GM15510 (cell line): ENCODE data around the gene ATP10A.

ENCODE experiments used
- POLR2A ChIP-seq: IDR thresholded peaks from 3 replicates; pipeline ENCODE4 v1.6.1; 2011; ENCODE audit warnings: borderline replicate concordance; ENCODE audit not compliant: insufficient read length; ENCODE audit errors: extremely low read depth

ATP10A gene

GRCh38 chr15:25863111-25863967, at the start of gene ATP10A:
TSS of gene ATP10A (minus strand) at chr15:25863327. CDS start at chr15:25863096, 231 bp downstream.
- no peak for TF ChIP-seq POLR2A

- TF ChIP-seq POLR2A, result no peak
Observed at GRCh38 chr15:25912035-25912434, 48.9 kb upstream of the ATP10A start.

DNA sequence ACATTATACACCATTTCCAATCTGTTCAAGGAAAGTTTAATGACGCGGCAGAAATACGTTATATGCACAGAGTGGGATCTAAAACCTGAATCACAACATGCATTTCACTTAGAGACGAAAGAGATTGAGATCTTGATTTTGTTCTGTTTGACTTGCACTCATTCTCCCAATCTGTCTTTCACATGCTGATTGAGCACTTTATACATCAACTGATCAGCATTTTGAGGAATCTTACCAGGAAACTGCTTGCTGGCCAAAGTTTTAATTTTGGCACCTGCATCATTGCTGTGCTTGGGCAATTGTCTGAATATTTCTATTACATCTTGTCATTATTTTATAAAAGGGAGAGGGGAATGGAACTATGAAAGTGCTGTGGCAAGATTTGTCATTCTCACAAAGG, 47.7 kb upstream of the ATP10A start:
- no peak for TF ChIP-seq POLR2A

GRCh38 chr15:25909806-25910205, 46.7 kb upstream of the ATP10A start:
- no peak for TF ChIP-seq POLR2A

DNA sequence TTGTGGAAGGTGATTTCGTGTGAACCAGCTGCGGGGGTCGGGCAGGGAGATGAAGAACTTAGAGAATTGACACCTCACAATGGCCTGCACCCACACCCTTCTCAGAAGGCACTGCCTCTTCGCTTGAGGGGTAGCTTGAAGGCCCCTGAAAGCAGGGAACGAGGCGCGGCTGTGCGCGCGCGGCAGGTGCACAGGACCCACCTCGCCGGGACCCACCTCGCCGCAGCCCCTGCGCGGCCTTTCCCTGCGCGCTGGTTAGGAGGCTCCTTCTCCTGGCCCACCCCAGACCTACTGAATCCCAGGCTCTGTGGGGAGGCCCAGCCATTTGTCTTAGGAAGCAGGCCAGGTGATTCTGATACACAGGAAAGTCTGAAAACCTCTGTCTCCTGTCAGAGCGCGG, 46.2 kb upstream of the ATP10A start:
- TF ChIP-seq POLR2A, result no peak

DNA sequence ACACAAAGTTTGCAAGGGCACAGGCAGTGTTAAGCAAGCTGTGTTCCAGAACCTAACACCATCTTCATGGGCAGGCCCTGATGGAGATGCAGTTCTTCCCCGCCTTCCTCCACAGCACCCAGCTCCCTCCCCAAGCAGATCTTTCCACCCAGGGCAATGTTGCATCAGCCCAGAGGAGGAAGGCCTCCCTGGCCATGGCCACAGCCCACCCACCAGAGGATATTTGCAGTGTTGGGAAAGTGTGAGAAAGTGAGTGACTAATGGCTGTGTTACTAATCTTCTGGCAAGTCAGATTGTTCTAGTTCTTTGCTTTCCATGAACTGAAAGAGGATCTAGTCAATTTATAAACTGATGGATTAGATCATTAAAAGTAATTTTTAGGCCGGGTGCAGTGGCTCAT, 42.0 kb upstream of the ATP10A start:
- TF ChIP-seq POLR2A, result no peak

- TF ChIP-seq POLR2A, result no peak
Observed at GRCh38 chr15:25903024-25903581, 40.0 kb upstream of the ATP10A start.

GRCh38 chr15:25901811-25902605, 38.9 kb upstream of the ATP10A start:
- TF ChIP-seq POLR2A, result no peak

DNA sequence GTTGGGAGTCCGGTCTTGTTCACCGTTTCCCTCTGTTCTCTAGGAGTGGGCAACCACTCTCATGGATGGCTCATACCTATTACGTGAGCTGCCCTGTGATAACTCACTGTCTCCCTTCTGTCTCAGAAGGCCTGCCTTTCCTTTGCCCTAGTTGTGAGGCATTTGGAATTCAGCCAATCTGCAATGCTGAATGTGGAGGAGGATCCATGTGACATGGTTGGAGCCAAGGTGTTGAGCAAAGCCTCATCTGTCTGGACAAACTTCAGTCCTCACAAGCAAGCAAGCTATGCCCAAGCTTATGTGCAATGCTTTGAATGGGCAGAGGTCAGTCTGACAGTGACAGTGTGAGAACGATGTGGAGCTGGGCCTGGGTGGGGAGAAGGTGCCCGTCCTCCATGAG, 37.8 kb upstream of the ATP10A start:
- TF ChIP-seq POLR2A, result no peak

GRCh38 chr15:25900431-25900830, 37.3 kb upstream of the ATP10A start:
- TF ChIP-seq POLR2A, result no peak

GRCh38 chr15:25899870-25900269, 36.7 kb upstream of the ATP10A start:
- TF ChIP-seq POLR2A, result no peak

DNA sequence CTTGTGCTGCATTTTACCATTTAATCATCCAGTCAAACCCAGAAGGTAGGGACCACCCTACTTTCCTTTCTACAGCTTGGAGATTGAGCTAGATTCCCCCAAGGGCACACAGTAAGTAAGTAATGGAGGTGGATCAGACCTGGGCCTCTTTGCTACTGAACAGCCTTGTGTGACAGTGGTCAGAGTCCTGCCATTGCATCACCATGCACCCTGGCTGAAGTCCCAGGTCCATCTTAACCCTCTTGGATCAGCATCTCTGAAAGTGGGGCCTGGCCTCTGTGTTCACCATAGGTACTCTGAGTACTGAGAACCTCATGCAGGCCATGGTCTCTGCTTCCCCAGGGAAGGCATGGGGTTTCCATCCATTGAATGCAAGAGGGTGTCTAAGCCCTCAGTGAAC, 34.5 kb upstream of the ATP10A start:
- no peak for TF ChIP-seq POLR2A

DNA sequence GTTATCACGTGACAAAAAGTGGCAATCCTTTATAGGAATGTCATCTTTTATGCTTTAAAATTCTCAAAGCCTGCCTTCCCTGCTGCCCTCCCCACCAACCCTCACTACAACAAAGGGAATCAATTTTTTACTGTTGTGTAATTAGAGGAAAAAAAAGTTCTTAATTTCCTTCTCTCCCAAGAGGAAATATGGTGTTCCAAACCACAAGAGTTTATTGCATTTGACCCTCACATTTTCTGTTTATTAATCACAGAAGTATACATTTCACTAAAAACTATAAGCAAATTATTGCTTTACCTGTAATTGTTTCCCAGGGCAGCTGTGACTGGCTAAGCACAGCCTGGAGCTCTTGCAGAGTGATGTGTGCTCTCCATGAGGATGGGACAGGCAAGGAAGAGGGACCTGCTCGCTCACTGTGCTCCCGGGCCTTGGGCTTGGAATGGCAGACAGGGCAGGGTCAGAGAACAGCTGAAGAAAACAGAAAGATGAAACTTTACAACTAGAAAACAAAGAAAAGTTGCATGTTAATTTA, 31.3 kb upstream of the ATP10A start:
- no peak for TF ChIP-seq POLR2A

- no peak for TF ChIP-seq POLR2A
Observed at GRCh38 chr15:25893596-25893995, 30.5 kb upstream of the ATP10A start.

GRCh38 chr15:25892126-25892525, 29.0 kb upstream of the ATP10A start:
- TF ChIP-seq POLR2A, result no peak

DNA sequence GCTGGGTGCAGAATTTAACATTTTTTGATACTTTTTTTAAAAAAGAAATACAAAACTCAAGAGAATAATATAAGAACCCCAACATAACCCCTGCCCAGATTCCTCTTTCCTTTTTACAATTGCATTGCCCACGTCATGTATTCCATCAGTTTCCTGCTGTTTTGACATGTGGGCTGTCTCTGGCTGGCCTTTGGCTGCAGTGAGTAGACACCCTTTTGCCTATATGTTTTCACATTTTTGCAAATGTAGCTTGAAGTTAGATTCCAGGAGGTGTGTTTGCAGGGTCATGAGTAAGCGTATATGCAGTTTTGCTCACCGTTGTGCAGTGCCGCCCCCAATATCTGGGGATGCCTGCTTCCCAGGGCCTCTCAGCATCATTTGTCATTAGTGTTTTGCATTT, 28.0 kb upstream of the ATP10A start:
- no peak for TF ChIP-seq POLR2A

- no peak for TF ChIP-seq POLR2A
Observed at GRCh38 chr15:25890529-25890928, 27.4 kb upstream of the ATP10A start.
